GM18909 (cell line): ENCODE data around the gene JSRP1.

Experiments used
- ATAC-seq: cut with Tn5 transposase; IDR thresholded peaks from one replicate; pipeline ENCODE4 v1.9.1; 2021; ENCODE audit warnings: mild to moderate bottlenecking; ENCODE audit not compliant: unreplicated experiment, poor library complexity

Gene JSRP1

DNA sequence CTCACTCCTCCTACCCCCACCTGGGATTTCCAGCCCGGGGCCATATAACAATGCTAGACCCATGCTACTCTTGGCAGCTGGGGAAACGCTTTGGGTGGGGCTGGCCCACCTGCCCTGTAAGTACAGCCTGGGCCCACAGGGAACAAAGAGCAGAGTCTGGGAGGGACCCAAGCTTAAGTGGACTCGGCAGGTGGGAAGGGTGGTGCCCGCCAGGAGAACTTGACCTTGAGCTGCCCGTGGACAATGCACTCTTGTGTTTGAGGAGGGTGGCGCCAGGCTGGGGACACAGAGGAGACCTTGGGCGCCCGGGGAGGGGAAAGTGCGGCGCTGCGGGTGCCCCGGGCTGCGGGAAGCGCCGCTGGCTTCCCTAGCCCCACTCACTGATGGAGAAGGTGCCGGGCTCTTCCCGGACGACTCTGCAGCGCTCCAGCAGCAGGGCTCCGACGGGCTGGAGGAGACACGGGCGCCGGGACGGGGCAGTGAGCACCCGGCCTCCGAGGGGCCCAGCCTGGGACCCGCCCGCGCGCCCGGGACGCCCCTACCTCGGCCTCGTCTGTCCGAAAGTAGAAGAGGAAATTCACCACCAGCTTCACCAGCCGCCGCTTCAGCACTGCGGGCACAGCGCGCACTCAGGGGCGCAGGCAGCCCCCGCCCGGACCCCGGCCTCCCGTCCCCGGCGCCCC is 20.7 kb downstream of the JSRP1 start:
- peak; percentile 17 for ATAC-seq

DNA sequence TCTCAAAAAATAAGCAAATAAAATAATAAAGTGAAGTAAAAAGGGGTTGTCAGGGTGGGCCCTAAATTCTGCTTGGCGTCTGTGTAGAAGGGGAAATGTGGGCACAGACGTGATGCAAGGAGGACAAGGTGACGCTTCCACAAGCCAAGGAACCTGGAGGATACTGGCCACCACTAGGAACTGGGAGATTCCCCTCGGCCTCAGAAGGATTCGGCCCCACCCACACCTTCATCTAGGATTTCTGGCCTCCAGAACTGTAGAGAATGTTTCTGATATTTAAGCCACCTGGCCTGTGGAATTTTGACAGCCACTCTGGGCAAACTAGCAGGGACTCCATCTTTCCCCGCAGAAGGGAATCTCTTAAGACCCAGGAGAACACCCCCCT is 21.2 kb downstream of the JSRP1 start:
- ATAC-seq, result no peak

DNA sequence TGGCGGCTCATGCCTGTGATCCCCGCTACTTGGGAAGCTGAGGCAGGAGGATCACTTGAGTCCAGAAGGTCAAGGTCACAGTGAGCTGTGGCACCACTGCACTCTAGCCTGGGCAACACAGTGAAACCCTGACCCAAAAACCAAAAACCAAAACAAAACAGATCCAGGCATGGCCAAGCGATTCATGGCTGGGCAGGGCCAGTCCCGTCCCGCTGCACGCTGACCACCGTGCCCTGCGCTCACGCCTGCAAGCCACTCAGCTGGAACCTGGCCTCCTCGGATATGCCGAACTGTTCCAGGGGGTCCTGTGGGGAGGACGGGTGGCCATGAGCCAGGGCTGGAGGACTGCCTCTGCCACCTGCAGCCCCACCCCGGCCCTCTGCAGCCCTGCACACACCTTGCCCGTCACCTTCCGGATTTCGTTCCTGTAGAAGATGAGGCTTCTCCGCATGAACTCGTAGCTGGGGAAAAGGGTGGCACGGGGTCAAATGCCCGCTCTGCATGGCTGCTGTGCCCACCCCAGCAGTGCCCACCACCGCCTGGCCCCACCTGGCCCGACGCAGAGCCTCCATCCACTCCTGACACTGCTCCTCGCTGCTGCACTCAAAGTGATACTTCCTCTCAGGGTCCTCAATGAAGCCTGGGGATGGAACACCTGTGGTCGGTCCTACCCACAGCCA is 22.5 kb downstream of the JSRP1 start:
- no peak for ATAC-seq

DNA sequence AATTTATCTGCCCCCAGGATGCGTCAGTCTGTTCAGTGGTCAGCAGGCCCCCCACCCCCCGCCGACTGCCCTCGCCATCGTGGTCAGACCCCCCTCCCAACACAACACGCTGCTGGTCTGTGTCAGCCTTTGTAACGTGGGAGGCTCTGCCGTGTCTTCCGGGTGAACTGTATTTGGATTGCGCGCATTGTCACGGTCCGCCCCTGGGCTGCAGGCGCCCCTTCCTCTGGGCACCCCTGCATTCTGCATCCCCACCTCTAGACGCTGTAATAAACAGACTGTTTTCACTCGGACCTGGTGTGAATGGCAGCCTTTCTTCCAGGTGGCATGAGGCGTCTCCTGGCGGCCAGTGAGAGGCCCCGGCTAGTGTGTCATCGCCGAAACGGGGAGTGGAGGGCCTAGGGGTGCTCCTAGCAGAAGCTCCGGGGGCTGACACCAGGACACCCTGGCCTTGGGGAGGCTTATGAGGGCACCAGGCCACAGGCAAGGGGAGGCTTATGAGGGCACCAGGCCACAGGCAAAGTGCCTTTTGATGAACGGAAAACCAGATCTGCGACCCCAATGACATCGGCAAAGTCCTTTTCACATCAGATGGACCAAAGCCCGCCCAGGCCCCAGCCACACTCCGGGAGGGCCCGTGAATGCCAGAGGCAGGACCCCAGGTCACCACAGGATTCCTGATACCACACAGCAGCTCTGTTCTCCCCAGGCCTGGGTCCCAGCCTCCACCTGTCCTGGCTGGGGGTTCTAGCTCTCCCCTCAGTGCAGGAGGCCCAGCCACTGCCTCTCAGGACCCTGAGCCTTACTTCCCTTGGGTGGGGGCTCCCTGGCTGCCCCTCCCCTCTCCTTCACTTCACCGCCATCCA is 23.7 kb downstream of the JSRP1 start:
- no peak for ATAC-seq

DNA sequence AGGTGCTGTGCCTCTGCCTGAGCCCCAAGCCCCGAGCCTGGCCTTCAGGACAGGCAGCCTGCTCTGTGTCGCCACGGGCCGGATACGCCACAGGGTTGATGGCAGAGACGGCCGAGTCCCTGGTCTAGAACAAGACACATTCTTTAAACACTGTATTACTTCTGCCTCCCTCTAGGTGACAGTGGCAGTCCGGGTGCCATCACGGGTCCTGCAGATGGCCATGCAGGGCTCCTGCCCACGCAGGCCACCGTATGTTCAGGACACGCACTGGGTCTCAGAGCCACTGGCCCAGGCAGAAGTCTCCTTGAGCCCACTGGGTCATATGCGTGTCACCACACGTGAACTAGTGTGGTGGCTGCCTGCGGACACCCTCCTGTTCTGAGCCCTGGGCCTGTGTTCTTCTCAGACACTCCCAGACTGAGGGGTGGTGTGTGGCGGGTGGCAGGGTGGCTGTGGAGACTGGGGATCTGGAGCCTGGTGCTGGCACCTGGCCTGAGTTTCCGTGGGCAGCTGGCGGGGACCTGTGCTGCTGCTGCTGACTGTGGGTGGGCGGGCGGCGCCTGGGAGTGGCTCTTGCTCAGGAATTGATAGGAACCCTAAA is 24.5 kb downstream of the JSRP1 start:
- ATAC-seq, result no peak

DNA sequence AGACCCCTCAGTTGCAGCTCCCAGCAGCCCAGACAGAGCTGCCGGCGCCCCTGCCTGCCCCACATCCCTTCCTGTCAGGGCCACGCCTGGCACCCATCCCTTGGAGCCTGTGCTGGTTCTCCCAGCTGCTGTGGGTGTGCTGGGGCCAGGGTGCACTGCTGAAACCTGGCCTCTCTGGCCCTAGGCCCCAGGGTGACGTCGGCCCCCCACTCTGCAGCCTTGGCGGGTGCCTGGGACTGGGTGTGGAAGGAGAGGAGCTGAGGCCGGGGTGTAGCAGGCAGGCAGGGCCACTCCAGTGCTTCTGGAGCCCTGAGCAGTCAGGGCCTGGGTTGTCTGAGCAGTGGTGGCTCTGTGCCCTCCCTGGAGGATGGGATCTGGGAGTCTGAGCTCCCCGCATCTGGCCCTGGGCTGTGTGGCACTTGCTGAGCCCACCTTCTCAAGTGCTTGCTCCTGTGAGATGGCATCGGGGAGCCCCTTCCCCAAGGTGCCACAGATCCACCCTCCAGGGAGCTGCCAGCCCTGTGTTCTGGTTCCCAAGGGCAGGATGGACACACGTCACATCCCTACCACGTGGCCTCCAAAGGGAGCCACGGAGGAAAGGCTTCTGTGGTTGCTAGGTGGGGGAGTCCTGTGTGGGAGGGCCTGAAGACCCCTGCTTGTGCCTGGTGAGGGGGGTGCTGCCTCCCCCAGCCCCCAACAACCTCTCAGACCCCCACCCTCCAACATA is 25.2 kb downstream of the JSRP1 start:
- ATAC-seq, result no peak

DNA sequence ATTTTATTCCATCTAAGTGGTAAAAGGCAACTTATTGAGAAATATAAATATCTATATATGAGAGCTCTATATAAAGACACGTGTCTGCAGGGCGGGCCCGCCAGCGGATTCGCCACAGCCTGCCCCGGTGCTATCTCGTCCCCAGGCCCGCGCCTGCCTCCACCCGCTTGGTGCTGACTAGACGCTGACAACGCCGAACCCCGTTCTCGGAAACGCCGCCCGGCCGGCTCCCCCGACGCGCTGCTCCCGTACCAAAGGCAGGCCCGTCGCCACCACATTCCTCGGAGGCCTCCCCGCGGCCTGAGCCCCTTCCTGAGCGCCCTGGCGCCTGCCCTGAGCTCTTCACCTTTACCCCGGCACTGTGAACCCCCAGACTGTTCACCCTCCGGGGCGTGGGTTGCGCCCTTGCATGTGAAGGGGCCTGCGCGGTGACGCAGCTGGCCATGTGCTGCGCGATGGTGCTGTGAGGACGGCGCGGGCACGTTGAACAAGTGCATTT is 26.1 kb downstream of the JSRP1 start:
- ATAC-seq, result no peak

DNA sequence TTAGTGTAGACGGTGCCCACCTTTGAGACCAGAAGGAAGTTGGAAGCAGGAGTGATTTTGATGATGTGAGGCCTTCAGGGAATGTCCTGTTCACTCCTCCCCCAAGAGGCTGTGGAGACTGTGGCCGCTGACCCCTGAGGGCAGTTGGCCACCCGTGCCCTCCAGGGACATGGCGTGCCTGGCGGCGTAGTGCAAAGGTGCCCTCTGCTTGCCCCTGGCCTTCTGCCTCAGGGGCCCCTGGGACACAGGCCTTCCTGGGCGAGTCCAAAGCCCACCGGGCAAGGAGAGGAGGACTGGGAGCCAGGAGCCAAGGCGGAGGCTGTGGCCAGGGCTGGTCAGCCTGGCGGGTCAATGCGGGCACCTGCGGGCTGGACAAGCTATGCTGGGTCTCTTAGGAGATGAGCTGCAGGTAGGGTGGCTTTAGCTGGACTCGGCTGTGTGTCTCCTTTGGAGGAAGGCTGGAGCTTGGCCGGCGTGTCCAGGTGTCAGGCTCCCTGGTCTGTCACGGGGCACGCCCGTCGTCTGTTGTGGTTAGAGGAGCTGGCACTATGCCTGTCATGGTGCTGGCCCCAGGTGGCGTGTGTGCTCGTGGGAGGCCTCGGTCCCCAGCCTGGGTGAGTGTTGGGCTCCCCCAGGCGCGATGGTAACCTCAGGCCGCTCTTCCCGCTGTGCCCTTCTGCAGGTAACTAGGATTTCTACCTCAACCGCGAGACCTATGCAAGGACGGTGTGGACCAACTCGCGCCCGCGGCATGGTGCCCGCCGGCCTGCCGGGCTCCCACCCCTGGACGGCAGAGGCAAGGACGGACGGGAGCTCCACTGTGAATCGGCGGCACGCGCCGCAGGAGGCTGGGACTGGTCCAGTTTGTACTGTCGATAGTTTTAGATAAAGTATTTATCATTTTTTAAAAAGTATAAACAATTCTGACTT is 26.8 kb downstream of the JSRP1 start:
- ATAC-seq, result no peak

DNA sequence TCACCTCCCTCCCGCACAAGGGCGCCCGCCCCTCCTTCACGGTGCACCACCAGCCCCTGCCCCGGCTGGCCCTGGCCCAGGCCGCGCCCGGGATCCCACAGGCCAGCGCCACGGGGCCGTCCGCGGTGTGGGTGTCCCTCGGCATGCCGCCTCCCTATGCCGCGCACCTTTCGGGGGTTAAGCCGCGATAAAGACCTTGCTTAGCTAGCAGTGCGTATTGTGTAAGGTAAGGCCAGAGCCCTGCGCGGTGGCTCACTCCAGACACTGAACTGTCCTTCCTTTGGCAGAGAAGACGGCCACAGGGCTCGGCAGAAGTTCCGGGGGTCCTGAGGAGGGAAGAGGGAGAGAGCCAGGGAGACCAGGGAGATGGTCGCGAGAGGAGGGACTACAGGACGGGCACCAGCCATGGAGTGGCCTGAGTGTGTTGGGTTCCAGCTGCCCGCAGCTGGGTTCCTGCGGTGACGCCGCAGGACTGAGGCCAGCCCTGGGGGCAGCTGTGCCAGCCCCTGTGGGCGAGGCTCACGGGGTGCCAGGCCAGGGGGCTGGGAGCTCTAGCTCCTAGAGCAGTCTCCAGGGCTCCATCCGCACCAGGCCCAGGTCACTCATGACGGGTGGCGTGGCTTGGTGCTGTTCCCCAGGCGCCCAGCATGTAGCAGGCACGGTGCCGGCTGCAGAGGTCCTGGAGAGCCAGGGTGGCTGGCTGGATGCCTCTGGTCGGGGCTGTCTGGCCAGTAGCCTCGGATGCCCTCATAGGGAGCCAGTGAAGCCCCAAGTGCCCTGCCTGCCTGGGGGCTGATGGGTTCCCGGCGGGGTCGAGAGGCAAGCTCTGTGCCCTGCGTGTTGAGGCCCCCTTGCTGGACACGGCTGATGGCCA is 27.8 kb downstream of the JSRP1 start:
- ATAC-seq, result no peak

DNA sequence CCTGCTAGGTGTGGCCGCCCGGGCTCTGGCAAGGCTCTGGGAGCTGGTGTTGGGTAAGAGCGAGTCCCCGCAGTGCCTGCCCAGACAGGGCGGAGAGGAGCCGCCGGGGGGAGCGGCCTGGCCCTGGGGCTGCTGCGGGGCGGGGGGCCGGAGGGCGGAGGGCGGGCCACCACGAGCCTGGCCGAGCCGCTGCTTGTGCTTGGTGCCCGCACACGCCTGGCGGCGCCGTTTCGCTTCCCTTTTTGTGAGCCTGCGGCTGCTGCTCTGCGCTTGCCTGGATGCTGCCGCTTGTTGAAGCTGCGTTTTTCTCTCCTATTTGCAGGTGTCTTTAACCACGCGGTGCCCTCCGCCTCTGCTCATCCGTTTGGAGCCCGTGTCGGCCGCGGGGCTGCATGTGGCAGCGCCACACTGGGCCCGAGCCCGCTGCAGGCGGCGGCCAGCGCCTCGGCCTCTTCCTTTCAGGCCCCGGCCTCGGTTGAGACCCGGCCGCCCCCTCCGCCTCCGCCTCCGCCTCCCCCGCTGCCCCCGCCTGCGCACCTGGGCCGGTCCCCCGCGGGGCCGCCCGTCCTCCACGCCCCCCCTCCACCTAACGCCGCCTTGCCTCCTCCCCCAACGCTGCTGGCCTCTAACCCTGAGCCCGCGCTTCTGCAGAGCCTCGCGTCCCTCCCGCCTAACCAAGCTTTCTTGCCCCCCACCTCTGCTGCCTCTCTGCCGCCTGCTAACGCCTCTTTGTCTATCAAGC is 28.6 kb downstream of the JSRP1 start:
- ATAC-seq, result no peak

DNA sequence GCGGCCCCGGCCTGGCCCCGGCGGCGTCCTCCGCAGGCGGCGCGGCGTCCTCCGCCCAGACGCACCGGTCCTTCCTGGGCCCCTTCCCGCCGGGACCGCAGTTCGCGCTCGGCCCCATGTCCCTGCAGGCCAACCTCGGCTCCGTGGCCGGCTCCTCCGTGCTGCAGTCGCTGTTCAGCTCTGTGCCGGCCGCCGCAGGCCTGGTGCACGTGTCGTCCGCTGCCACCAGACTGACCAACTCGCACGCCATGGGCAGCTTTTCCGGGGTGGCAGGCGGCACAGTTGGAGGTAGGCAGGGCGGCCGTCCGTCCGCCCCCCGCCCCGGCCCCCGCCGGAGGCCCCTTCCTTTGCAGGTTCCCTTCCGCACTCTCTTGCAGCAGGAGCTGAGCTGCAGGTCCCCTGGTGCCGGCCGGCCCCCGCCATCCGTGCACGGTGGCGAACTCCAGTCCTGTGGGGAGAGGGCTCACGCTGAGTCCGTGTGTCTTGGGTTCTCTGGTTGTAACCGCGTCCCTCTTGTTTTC is 29.3 kb downstream of the JSRP1 start:
- no peak for ATAC-seq

DNA sequence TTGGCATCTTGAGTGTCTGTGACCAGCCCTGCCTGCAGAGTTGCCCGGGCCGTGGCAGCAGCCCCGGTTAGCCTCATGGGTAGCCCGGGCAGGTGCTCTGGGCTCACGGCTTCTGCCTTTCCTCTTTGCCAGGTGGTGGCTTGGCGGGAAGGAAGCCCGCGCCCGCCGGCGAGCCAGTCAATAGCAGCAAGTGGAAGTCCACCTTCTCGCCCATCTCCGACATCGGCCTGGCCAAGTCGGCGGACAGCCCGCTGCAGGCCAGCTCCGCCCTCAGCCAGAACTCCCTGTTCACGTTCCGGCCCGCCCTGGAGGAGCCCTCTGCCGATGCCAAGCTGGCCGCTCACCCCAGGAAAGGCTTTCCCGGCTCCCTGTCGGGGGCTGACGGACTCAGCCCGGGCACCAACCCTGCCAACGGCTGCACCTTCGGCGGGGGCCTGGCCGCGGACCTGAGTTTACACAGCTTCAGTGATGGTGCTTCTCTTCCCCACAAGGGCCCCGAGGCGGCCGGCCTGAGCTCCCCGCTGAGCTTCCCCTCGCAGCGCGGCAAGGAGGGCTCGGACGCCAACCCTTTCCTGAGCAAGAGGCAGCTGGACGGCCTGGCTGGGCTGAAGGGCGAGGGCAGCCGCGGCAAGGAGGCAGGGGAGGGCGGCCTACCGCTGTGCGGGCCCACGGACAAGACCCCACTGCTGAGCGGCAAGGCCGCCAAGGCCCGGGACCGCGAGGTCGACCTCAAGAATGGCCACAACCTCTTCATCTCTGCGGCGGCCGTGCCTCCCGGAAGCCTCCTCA is 30.0 kb downstream of the JSRP1 start:
- ATAC-seq, result no peak

DNA sequence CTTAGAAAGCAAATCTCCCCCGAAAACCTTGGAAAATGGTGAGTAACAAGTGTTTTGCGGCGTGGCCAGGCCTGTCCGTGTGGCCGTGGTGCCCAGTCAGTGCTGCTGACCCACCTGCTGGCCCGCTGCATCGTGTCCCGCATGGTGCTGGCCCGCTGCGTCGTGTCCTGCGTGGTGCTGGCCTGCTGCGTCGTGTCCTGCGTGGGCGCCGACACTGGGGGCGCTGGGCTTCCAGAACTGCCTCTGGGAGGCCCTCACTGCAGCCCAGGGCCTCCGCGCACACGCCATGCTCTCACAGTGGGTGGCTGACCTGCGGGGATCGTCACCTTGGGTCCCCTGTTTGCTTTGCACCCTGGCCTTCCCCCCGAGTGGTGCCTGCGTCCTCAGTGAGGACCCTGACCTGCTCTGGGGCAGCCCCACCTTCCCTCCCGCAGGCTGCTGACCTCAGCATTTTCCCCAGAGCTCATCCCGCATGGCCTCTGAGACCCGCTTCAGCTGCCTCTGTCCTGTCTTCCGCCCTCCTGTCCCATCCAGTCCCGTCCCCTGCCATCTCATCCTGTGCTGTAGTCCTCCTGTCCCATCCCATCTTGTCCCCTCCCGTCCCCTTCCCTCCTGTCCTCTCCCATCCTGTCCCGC is 30.7 kb downstream of the JSRP1 start:
- ATAC-seq, result no peak

DNA sequence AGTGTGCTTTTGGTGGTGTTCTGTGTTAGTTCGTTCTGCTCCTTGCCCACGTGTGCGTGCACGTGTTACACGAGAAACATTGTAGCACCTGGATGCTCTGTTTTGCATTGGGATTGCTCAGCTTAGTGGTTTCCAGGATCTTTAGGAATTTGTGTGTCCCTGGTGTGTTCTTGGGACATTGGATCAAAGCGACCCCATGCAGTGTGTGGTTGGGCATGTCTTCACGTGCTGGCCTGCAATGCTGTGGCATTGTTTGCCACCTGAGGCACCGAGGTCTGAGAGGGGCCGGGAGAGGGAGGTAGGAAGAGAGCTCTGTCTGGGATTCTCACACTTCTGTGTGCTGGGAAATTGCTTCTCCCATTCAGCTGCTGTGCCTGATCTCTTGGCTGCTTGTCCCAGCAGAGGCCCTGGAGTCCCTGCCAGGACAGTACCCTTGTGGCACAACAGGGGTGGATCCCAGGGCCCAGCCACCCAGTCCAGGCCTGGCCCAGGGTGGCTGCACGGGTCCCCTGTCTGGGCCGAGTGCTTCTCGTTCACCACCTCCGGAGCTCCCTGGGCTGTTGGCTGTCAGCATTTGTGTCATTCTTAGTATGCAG is 31.4 kb downstream of the JSRP1 start:
- ATAC-seq, result no peak

DNA sequence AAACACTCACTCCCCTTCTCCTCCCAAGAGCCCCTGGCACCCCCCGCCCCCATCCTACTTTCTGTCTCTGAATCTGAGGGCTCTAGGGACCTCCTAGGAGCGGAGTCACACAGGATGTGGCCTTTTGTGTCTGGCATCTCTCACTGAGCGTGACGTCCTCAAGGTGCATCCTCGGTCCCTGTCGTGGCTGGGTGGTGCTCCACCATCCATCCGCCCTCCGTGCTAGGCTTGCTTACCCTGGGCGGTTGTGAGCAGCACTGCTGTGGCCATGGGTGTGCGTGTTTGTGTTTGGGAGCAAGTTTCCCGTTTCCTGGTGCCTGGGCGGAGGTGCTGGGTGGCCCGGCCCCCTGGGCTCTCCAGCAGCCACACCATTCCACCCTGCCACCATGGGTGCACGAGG is 32.3 kb downstream of the JSRP1 start:
- ATAC-seq, result peak; percentile 45

DNA sequence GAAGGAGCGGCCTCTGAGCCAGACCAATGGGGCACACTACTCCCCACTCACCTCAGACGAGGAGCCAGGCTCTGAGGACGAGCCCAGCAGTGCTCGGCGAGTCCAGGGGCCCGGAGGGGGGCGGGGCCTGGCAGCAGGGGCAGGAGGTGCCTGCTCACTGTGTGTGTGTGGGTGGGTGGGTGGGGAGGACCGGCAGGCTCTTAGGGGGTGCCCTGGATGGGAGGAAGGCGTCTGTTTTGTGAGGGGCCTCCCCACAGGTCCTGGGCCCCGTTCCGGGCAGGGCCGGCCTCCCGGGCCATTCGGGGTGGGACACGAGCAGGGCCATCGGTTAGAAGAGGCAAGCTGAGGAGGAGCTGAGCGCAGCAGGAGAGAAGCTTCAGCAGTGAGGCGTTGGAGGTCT is 32.8 kb downstream of the JSRP1 start:
- no peak for ATAC-seq
